Measurements from ENCODE around the gene RPP38.

Gene RPP38

GRCh38 chr10:15140698-15141097, 43.5 kb downstream of the RPP38 start:
- DNase-seq (ENCODE audit: low spot score), result no peak
- TF ChIP-seq CTCF (IDR thresholded peaks at IDR 0.05; ENCODE audit: extremely low read depth, missing control alignments), result no peak

- DNase-seq (ENCODE audit: low spot score), result peak; percentile 55
- no peak for TF ChIP-seq CTCF (IDR thresholded peaks at IDR 0.05; ENCODE audit: extremely low read depth, missing control alignments)
Measured at GRCh38 chr10:15141136-15142054, 44.2 kb downstream of the RPP38 start.

GRCh38 chr10:15144788-15145187, 47.6 kb downstream of the RPP38 start:
- DNase-seq (ENCODE audit: low spot score), result no peak
- TF ChIP-seq CTCF (IDR thresholded peaks at IDR 0.05; ENCODE audit: extremely low read depth, missing control alignments), result no peak

- no peak for TF ChIP-seq CTCF (IDR thresholded peaks at IDR 0.05; ENCODE audit: extremely low read depth, missing control alignments)
Measured at GRCh38 chr10:15146366-15146765, 49.2 kb downstream of the RPP38 start.

GRCh38 chr10:15147594-15148392, 50.6 kb downstream of the RPP38 start:
- DNase-seq (ENCODE audit: low spot score), result no peak
- TF ChIP-seq CTCF (IDR thresholded peaks at IDR 0.05; ENCODE audit: extremely low read depth, missing control alignments), result no peak

More at GRCh38 chr10:15146366-15146765, 49.2 kb downstream of the RPP38 start:
- no peak for DNase-seq (ENCODE audit: low spot score)

GRCh38 chr10:15149042-15149771, 52.1 kb downstream of the RPP38 start:
- no peak for DNase-seq (ENCODE audit: low spot score)
- TF ChIP-seq CTCF (IDR thresholded peaks at IDR 0.05; ENCODE audit: extremely low read depth, missing control alignments), result no peak

Data from GM20000 (cell line).